A549 treated with AZD9567 at 1 μM for 4 hours (cell line): Measurements from ENCODE around the gene LENG1. TPM values are rescaled to one million over a fixed set of nuclear protein-coding genes. Genes with fewer than 3 reads are reported as not detected.

ENCODE experiments used
- total RNA-seq: library from RNA; stranded (reverse); fragments of 200-300 nt; extraction: Qiagen RNA extraction; gene quantifications from 5 replicates; pipeline ENCODE4 v1.2.3, GENCODE V29; 2022; ENCODE audit not compliant: insufficient read depth

The LENG1 gene
- 8.1 to 9.5 TPM (median 9.0 TPM) in 5 replicates for total RNA-seq

GRCh38 chr19:54159352-54160181 is at the start of gene LENG1:
Gene LENG1, minus strand, starts transcription at chr19:54159721. Its CDS starts 26 bp downstream, at chr19:54159695.

GRCh38 chr19:54191011-54191810 is 31.7 kb upstream of the LENG1 start, which contains the start of gene TSEN34:
Gene TSEN34, plus strand, starts transcription at chr19:54191308. Its CDS starts 57 bp downstream, at chr19:54191365.

GRCh38 chr19:54189145-54189734 is 29.7 kb upstream of the LENG1 start, which contains the start of gene MBOAT7:
Gene MBOAT7, minus strand, starts transcription at chr19:54189580. Its CDS starts 1,072 bp downstream, at chr19:54188508.

GRCh38 chr19:54172471-54173358 is 13.2 kb upstream of the LENG1 start, which contains the start of gene TMC4:
Gene TMC4, minus strand, starts transcription at chr19:54173160. Its CDS starts 43 bp downstream, at chr19:54173117.

GRCh38 chr19:54137699-54138488 is 21.6 kb downstream of the LENG1 start, which contains the start of gene CNOT3:
Gene CNOT3, plus strand, starts transcription at chr19:54137762. Its CDS starts 5,217 bp downstream, at chr19:54142979.

GRCh38 chr19:54115109-54116063 is 44.1 kb downstream of the LENG1 start, which contains the start of the genes PRPF31 and TFPT:
Gene PRPF31, plus strand, starts transcription at chr19:54115754. Its CDS starts 2,525 bp downstream, at chr19:54118279.
Gene TFPT, minus strand, starts transcription at chr19:54115657. Its CDS starts 388 bp downstream, at chr19:54115269.

Other genes starting within 250 kb of the LENG1 start
- 0.35 to 1.1 TPM (median 0.94 TPM) in 5 replicates for gene CACNG8, start 196.8 kb downstream of the LENG1 start, total RNA-seq
- gene CACNG6, start 168.1 kb downstream of the LENG1 start, total RNA-seq: 4.2 to 11.4 TPM (median 10.2 TPM) in 5 replicates
- 0.45 to 0.99 TPM (median 0.63 TPM) in 4 of 5 replicates, not detected in the other for gene VSTM1, start 95.8 kb downstream of the LENG1 start, total RNA-seq
- not detected in 5 replicates for gene TARM1, start 78.4 kb downstream of the LENG1 start, total RNA-seq
- gene OSCAR, start 58.9 kb downstream of the LENG1 start, total RNA-seq: 0.18 to 0.38 TPM (median 0.29 TPM) in 4 of 5 replicates, not detected in the other
- 206 to 250 TPM (median 226 TPM) in 5 replicates for gene NDUFA3, start 56.9 kb downstream of the LENG1 start, total RNA-seq
- 20.0 to 21.2 TPM (median 20.3 TPM) in 5 replicates for gene TFPT, start 44.1 kb downstream of the LENG1 start, total RNA-seq
- 108 to 123 TPM (median 114 TPM) in 5 replicates for gene PRPF31, start 44.0 kb downstream of the LENG1 start, total RNA-seq
- 43.4 to 69.0 TPM (median 66.2 TPM) in 5 replicates for gene CNOT3, start 22.0 kb downstream of the LENG1 start, total RNA-seq
- gene TMC4, start 13.4 kb upstream of the LENG1 start, total RNA-seq: 0.87 to 1.3 TPM (median 1.1 TPM) in 4 of 5 replicates, not detected in the other
- 108 to 151 TPM (median 149 TPM) in 5 replicates for gene MBOAT7, start 29.9 kb upstream of the LENG1 start, total RNA-seq
- gene TSEN34, start 31.6 kb upstream of the LENG1 start, total RNA-seq: 65.1 to 131 TPM (median 122 TPM) in 5 replicates
- 2,144 to 2,323 TPM (median 2,292 TPM) in 5 replicates for gene RPS9, start 41.1 kb upstream of the LENG1 start, total RNA-seq
- 0.04 to 0.33 TPM (median 0.10 TPM) in 4 of 5 replicates, not detected in the other for gene LILRB3, start 63.3 kb upstream of the LENG1 start, total RNA-seq
- 0.03 to 0.06 TPM in 2 of 5 replicates, not detected in the others for gene LILRA6, start 83.1 kb upstream of the LENG1 start, total RNA-seq
- gene LILRB5, start 97.6 kb upstream of the LENG1 start, total RNA-seq: 0.04 to 0.08 TPM (median 0.06 TPM) in 4 of 5 replicates, not detected in the other
- 0.03 to 0.06 TPM (median 0.06 TPM) in 3 of 5 replicates, not detected in the others for gene LILRB2, start 121.4 kb upstream of the LENG1 start, total RNA-seq
- gene LILRA5, start 153.4 kb upstream of the LENG1 start, total RNA-seq: not detected in 5 replicates
- not detected in 5 replicates for gene LILRA4, start 179.4 kb upstream of the LENG1 start, total RNA-seq
- not detected in 5 replicates for gene LAIR1, start 205.2 kb upstream of the LENG1 start, total RNA-seq